GM11168 (cell line): ENCODE measurements around the gene PCDH15.

Experiments used
- in situ Hi-C: fragments of 300-500 bp; cut with MboI; formaldehyde crosslinking; loops from one replicate; pipeline ENCODE4 v1.12.0; 2022; ENCODE audit warnings: low sequenced_read_pairs; ENCODE audit not compliant: unreplicated experiment

PCDH15 gene

DNA sequence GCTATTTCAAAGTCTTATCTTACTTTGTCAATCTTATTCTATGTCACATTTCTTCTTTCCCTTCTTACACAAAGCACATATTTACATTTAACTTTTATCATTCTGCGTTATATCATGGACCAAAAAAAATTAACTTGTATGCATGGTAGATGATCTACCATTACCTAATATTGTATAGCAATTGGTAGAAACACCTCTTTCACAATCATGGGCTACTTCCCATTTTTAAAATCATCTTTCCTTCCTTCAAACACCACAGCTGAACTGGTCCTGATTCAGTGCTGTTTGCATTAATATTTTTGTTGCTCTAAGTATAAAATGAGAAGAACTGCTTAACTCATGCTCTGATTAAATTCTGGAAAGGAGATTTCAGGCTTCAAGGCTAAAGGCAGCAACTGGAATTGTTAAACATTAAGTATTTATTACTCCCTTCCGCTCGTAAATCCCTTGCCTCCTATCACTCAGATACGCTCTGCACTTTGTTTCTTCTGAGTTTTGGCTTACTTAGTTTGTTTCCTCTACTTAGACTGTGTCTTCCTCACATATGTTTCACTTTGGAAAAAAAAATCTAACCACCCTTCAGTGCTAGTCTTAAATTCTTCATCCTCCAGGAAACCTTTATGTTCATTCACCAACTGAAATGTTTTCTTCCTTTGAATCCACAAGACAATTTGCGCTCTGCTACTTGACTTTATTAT, 901.4 kb downstream of the PCDH15 start:
- in situ Hi-C loops: no loop called here

DNA sequence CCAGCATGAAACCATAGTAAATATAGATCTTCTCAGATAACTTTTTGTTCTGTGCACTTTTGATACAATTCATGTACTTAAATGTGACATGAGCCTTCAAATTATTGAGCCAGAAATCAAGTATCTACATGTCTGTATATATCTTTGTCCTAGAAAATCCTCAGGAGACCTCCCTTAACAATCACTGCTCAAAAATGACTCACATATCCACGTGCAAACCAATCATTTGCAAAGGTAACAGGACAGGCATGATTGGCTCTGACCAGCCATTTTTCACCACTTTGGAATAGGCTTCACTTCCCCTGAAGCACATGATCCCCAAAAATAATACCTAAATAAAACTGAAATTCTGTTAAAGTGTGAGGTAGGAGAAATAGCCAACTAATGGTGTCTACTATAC, 902.5 kb downstream of the PCDH15 start:
- in situ Hi-C loops: no loop called here

DNA sequence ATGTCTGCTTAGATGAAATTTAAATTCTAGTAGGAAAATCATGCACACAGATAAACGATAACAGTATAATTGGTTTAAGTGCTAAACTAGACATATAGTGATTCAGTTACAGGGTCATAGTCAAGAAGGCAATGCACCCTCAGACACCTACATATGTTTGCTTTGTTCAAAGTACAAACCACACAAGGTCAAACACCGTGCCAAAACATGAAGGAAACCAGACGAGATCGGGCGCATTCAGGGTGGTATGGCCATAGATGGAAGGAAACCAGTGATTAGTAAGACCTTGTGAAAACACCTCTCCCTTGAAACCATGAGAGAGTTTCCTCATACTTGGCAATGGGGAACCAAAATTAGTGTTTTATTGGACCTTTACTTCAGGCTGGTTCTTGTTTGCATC, 906.9 kb downstream of the PCDH15 start:
- in situ Hi-C loops: no loop called here

DNA sequence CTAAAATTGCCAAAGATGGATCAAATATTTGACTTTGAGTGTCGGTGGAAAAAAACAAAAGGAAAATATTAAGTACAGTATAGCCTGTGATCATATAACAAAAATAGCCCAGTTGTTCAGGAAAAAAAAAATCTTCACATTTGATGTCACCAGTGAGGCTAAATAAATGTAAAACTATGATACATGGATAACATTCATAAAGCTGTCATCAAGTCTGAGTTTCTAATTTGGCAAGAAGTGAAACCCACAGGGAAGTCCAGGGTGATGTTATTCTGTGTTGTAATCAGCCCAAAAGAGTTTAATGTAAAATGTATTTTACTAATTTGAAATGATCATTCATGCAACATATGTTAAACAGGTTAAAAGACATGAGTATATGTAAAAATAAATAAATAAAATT, 908.0 kb downstream of the PCDH15 start:
- in situ Hi-C loops: no loop called here

DNA sequence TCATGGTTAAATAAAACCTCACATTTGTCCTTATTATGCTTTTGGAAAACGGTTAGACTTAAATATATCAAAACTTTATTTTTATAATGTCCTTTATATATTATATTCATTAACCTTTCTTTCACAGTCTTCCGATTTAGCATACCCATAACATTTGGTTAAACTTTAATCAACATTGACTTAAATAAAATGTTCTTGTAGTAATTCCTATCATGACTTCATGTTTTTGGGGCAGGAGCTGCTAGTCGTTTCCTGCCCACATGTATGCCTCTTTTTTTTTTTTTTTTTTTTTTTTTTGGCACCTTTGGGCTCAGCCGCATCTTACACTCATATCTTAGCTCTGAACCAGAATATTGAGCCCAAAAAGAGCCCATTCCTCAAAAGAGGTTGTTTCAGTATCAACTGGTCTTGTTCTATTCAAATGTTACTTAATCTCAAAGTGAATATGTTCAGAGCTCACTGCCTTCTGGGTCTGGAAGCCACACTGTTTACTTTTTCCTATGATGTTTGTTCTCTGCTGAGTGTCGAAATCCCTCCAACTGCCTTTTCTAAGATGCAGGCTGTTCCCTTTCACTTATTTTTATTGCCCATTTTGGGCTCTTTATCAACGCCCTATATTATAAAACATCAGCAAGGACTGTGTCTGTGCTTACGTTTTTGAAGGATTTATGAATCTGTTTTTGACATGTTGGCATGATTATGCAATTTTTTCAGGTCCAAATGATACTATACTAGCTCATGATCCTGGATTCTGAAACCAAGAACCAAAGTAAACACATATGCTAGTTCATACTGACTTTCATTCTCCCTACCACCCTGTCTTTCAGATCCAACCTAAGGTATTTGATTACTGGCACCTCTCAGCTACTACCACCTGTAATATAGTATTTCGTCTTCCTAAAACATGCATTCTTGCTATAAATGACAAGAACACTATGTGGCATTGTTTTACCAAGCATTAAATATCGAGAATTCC, 914.4 kb downstream of the PCDH15 start:
- in situ Hi-C loops: no loop called here

DNA sequence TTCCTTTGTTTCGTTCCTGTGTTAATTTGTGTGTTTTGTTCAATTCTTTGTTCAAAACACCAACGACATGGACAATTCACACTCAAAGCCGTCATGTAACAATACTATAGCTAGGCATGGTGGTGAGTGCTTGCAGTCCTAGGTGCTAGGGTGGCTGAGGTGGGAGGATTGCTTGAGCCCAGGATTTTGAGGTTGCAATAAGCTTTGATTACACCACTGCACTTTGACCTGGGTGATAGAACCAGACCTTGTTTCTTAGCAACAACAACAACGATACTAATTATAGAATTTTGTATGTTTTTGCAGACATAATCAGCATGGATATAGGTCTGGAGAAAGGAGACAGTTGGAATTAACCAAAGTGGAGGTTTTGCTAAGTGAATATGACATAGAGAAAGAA, 936.2 kb downstream of the PCDH15 start:
- in situ Hi-C loops: no loop called here

DNA sequence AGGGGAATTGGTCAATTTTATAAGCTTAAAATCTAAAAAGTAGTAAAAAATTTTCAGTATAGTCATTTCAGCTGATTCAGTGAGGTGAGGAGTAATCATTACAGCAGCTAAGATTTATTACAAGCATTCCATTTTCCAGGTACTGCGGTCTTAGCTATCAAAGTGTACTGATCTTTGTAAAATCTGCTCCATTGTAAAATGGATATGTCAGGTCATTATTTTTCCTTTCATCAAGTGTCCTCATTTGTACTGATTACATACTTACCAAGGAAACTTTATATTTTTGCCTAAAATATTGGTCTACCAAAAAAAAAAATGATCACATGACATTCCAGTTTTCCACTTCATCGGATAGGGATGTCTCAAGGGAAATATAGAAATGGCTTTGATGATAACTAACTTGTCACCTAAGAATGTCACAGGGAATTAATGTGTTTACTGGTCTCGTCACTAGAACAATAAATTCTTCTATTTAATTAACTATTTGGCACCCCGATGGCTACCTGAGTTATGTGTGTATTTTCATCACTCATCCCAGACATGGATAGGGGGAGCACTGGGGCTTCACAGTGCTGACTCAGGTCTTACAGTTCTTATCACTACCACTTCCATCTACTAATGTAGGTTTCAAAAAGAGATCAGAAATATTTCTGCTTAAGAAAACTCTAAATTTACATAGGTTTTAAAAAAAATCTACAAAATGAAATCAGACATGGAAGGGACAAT, 948.4 kb downstream of the PCDH15 start:
- in situ Hi-C loops: no loop called here

DNA sequence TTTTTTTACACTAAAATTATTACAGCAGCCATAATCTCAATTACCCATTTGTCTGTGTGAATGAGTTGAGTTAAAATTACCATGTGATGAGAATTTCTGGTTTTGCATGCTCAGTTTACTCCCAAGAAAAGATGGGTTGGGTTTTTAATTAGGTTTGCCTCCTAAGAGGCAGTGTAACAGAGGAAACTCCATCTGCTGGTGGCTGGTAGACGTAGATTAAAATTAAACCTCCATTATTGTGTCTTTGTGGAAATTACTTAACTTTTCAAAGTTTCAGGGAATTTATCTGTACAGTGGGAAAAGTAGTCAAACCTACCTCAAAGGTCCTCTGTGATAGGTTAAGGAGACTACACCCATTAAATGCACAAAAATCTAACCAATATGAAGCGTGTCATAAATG, 954.2 kb downstream of the PCDH15 start:
- in situ Hi-C loops: no loop called here

DNA sequence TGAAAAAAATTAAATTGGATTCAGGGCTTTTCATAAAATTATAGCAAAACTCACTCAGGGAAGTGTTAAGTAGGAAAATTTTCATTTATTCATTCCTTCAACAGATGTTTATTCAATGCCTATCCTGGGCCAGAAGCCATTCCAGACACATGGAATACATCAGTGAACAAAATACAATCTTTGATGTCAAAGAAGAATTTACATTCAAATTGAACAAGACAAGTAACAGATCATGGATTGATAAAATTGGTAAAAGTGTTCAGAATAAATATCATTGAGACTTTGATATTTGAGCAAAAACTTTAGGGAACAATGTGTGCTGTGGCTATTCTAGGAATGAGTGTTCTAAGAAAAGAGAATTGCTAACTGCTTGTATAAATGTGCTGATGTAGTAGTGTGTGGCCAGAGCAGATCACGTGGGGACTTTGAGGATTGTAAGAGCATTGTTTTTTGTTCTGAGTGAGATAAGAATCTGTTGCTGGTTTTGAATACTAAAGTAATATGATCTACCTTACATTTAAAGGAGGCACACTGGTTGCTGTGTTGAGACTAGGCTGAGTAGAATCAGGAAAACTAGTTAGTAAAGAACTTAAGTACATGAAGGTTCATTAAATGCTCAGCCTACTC, 957.2 kb downstream of the PCDH15 start:
- in situ Hi-C loops: no loop called here

DNA sequence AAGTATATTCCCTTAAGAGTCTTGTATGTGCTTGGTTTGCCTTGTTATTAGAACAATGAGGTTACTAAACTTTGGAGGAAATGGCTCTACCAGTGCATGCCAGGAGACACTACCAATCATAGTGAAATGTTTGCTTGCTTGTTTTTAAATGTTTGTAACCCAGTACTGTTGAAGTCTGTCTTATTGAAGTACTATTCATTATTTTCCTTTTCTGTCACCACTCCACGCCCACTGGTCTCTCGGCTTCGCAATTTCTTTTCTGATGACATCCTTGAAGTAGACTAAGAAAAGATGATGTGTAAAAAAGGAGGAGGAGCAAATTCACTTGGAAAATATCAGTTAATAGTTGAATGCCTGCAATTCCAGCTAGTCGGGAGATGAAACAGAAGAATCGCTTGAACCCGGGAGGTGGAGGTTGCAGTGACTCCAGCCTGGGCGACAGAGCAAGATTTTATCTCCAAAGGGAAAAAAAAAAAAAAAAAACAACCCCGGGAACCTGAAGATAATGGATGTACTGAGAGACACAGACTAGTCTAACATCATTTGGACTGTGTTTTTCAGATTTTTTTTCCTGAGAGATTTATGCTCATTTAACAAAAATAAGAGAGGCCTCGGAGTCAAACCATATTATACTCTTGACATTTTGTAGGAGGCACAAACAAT, 959.4 kb downstream of the PCDH15 start:
- in situ Hi-C loops: no loop called here

DNA sequence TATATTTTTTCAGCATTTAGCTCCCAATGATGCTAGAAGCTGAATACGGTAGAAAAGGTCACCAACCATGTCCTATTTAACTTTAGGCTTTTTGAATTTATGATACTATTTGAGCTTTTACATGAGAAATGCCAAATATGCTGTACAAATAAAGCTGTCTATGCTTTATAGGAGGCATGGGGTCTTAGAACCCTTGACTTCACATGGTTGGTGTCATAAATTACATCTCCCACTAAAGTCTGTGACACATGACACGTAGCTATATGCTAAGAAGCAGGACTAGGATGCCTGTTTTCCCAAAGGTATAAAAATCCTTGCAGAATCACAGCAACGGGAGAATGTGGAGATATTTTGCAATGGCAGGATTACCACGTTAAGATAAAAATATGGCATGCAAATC, 960.4 kb downstream of the PCDH15 start:
- in situ Hi-C loops: no loop called here

DNA sequence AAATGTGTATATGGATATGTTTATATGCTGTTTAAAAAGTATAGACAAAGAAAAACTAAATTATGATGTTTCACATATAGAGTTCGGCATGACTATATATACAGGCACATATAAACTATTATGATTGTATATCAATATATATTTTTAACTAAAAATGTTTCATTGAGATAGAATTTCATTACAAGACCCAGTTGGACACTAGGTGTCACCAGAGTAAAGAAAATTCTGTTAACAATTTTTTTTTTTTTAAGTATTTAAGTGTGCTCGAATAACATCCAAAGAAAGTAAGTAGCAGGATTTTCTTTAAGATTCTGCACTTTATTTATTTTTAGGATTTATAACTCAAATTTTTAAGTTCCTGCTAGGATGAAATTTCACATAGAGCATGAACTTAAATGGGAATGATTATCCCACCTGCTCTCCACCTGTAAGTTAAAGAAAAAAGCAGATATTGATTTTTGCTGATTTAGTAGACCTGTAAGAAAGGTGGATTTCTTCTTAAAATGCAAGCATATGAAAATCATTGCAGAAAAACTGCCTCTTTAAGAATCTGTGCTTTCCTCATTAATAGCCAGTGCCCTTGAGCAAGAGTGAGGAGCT, 961.5 kb downstream of the PCDH15 start:
- in situ Hi-C loops: no loop called here

DNA sequence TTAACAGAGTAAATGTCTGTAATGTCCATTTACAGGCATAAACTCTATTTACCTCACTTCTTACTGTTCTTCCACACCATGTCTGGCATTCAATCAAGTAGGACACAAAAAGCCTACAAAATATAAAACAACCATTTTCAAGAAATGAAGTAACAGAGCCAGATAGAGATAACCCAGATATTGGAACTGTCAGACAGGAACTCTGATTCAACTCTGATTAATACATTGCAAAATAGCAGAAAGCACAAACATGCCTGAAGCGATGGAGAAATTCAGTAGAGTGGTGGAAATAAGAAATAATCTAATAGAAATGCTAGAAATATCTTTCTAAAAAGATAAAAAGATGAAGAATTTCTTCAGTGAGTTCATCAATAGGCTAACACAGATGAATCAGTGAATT, 964.4 kb downstream of the PCDH15 start:
- in situ Hi-C loops: no loop called here

DNA sequence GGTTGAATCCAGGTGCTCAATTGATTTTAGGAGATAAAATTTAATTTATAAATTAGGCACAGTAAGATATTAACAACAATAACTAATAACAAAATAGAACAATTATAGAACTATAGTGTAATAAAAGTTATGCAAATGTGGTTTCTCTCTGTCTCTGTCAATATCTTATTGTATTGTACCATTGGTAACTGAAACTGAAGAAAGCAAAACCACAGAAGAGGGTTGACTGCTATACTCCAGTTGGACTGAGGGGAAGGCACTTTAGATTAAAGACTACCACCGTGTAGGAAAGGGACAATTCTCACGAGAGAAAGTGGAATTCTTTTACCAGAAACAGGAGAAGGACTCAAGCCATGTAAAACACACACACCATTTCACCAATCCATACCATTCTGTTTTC, 967.1 kb downstream of the PCDH15 start:
- in situ Hi-C loops: no loop called here

DNA sequence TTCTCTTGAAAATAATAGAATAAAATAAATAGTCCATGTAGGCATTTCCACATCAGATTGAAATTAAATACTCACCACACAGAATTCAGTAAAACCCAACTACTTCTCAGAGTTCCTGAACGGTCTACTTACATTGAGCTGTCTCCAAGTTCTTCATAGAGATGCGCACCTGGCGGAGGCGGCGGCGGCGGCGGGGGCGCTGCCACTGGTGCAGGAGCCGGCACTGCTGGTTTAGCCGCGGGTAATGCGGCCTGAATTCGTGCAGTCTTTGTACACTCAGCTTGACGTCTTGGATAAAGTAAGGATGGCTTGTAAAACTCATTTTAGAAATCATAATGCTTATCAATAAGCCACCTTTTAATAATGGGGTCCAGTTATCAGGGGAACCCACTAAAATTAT, 973.8 kb downstream of the PCDH15 start:
- in situ Hi-C loops: no loop called here

DNA sequence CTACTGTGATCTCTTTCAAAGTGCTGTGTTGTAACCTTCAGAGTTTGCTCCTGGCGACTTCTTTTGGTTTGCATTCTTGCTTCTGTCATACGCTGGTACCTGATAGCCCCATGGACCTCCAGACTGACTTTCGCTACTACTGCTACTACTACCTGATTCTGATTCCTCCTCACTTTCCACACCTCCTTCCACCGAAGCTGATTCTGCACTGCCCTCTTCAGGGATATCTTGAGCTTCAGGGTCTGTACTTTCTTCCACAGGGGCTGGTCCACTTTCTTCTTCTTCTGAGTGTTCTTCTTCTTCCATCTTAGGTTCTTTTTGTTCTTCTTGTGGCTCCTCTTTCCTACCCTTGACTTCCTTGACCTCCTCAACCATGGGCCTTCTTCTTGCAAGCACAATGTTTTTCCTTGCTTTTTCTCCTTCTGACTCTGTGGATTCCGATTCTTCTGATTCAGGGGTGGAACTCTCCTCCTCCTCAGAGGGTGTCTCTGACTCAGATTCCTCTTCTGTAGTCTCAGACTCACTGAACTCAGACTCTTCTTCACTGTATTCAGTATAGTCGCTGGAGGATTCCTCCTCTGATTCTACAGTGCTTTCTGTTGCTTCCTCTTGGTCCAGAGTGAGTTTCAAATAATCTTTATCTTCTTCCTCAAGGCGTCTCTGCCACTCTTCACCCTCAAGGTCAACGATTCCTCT, 992.2 kb downstream of the PCDH15 start:
- in situ Hi-C loops: no loop called here

DNA sequence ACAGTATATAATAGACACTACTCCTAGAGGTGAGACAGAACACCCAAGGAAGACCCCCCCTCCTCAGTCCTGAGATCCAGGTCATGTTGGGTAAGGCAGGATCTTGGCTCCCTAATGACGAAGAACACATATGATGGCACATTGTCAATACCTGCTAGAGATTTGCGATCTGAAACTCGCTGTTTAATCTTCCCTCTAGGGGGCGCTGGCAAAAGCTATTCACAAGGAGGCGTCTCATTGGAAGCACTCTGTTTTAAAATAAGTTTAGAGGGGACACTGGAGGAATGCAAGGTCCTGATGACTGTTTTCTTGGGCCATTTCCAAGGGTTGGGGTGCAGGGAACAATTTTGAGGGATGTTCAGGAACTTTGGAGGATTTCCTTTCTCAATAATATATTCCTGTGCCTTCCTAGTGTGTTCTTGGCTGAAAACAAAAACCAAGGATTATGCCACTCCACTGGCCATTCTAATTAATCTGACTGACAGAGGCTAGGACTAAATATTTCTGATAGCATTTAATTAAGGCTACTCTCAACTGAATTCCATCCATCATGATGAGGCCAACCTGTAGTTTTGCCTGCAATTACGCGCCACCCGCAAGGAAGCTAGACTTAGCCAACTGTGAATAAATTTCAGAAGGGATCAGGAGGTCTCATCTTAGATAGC, 1014.7 kb downstream of the PCDH15 start:
- in situ Hi-C loops: no loop called here

DNA sequence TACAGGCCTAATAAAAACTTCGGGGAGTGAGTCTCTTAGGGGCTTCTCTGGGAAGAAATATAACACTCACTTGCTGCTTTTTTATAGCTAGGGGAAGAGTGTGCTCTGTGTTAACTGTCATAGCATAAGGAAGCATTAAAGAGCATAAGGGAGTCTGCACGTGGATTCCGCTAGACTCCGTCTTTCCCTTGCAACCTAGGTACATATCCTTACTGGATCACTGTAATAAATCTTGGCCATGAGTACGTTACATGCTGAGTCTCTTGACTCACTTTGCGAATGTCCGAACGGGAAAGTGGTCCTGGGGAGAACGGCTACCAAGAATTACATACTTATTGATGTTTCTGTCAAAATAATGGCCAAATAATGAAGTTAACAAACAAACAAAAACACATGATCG, 1029.3 kb downstream of the PCDH15 start:
- in situ Hi-C loops: no loop called here

DNA sequence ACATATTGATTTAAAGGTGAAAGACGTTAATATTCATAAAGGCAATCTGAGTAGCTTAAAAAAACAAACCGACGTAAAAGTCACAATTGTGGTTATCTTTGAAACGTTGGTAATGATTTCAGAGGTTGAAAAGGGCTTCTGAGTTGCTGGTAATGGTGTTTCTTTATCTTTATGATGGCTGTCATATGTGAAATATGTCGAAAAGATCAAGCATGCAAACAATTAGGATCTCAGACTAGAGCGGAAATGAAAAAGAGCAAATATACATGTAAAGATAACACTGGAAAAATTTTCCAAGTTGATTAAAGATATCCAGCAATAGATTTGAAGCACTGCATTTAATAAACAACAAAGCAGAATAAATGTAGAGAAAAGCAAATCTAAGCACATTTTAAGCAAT, 1030.1 kb downstream of the PCDH15 start:
- in situ Hi-C loops: no loop called here
